ENCODE measurements around the gene CD1C. TPM values are rescaled to one million over a fixed set of nuclear protein-coding genes. Genes with fewer than 3 reads are reported as not detected.
"Not testable (repeated sequence)": the region's sequence is repeated elsewhere in the genome, so short reads cannot be mapped to it uniquely, and the experiment has no call there.

CD1C gene
- total and polyA plus RNA-seq, 7 donors = 0.06 to 0.47 (median 0.17) TPM; not detected in 3

DNA sequence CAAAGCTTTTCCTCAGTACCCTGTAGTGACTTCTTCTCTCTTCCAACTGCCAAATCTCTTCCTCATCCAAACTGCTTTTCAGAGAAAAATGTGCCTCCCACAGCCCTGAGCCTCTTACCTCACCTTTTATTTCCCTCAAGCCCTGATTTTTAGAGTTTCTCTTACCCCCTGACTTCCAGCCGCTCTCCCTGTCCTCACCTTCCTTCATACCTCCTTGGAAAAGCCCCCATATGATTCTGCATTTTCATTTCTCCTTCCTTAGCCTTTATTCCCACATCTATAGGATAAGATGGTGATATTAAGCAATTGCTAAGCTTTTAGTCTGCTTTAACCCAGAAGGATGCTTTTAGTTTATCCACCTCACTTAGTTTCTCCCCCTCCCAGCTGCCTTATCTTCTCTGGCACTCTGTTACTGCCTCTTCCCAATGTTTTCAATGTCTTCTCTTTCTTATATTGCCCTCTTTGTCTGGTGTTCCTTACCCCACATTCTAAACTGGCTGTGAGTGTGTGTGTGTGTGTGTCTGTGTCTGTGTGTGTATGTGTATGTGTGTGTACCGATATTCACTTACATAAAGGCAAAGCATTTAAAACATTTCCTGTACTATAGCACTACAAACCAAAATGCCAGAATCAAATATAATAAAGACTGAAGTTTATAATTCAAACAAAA is 41.9 kb downstream of the CD1C start, which contains the start of gene CD1B:
CD1B (minus strand) TSS at position 51 of the 670 bp plus-strand sequence. CDS start 108 bp downstream, outside the sequence.
- H3K27me3 ChIP-seq (ENCODE audit: insufficient read depth in 3 of 3, low read length in 2 of 3) = no peaks in the 10 kb centered on the region
- ATAC-seq (no peak), DNase-seq (no peak)
- TF ChIP-seq, protein P1, sequence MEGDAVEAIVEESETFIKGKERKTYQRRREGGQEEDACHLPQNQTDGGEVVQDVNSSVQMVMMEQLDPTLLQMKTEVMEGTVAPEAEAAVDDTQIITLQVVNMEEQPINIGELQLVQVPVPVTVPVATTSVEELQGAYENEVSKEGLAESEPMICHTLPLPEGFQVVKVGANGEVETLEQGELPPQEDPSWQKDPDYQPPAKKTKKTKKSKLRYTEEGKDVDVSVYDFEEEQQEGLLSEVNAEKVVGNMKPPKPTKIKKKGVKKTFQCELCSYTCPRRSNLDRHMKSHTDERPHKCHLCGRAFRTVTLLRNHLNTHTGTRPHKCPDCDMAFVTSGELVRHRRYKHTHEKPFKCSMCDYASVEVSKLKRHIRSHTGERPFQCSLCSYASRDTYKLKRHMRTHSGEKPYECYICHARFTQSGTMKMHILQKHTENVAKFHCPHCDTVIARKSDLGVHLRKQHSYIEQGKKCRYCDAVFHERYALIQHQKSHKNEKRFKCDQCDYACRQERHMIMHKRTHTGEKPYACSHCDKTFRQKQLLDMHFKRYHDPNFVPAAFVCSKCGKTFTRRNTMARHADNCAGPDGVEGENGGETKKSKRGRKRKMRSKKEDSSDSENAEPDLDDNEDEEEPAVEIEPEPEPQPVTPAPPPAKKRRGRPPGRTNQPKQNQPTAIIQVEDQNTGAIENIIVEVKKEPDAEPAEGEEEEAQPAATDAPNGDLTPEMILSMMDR (IDR thresholded peaks at IDR 0.05) = no peak
- H3K36me3 ChIP-seq (ENCODE audit: insufficient read depth in 1 of 2, low read depth in 1 of 2) = no peaks in the 10 kb centered on the region
- H3K27ac ChIP-seq = no peak within 1 kb of the TSS
- H3K4me1 ChIP-seq = no peaks in the 10 kb centered on the region
- intact Hi-C loops (cut with DNase I) = no loop called here
- no peak within 1 kb of the TSS for H3K4me3 ChIP-seq
- H3K9me3 ChIP-seq = peaks cover 2% of the 10 kb centered on the region
- WGBS, 3 donors = 87 to 92% (median 88%) methylated on average over 2 of the region's 2 CpGs

DNA sequence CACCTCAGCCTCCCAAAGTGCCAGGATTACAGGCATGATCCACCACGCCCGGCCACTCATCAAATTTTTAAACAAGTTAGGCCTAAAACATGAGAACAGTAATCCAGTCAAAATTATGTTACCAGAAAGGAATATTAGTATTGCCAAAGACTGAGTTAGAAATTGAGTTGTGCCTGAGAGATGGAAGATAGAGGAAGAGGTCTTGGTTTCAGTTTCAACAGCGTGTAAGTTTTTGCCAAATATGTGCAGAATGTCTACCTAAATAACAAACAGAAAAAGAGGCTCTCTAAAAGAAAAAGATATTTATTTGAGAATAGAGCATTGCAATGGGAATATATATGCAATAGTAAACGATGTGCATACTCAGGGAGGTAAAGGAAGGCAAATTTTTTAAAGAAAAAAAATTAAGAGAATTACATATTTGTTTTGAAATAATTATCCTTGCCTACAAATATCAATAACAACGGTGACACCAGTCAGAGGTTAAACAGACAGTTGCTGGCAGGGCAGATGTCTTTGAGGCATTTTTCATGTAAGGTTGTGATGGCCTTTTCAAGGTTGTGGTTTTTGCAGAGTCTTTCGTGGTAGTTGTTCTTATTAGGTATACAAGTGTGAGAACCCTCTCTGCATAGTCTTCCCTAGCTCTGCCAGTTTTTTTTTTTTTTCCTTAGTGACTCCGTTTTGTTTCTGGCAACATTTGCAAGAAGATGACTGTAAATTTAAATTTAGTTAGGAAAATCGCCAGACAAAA is 43.9 kb downstream of the CD1C start:
- 62 to 69% (median 68%) methylated on average over 8 of the region's 8 CpGs for WGBS, 3 donors
- H3K36me3 ChIP-seq (ENCODE audit: insufficient read depth in 1 of 2, low read depth in 1 of 2) = no peaks in the 10 kb centered on the region
- no peak overlapping the region for H3K27ac ChIP-seq
- H3K4me1 ChIP-seq = no peaks in the 10 kb centered on the region
- no peaks in the 10 kb centered on the region for H3K27me3 ChIP-seq (ENCODE audit: insufficient read depth in 3 of 3, low read length in 2 of 3)
- ATAC-seq (no peak), DNase-seq (no peak)
- no peak overlapping the region for H3K4me3 ChIP-seq
- H3K9me3 ChIP-seq = no peaks in the 10 kb centered on the region
- TF ChIP-seq, protein P1 (IDR thresholded peaks at IDR 0.05) = no peak
- intact Hi-C loops (cut with DNase I) = no loop called here

DNA sequence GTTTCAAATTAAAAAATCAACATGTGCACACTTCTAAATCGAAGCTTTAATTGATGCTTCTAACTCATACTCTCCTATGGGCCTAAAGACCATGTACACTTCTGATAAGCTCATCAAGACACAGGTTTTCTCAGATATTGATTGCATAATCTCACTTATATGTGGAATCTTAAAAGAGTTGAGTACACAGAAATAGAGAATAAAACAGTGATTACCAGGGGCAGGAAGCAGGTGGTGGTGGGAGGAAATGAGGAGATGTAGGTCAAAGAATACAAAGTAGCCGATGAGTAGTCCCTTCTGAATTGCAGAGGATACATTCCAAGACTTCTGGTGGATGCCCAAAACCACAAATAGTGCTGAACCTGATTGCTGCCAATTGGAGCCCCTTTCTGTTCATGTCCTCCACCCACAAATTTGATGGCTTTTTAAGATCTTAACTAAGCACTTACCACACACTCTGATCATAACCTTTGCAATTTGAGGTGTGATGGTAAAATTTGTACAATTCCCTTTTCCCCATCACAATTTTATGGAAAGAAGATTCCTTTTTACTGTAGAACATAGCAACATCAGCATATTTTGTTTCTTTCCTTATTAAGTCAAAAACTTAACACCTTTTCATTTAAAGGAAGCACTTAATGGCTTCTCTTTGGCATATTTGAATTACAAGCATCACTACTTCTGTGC is 44.9 kb downstream of the CD1C start:
- H3K4me1 ChIP-seq = no peaks in the 10 kb centered on the region
- intact Hi-C loops (cut with DNase I) = no loop called here
- H3K4me3 ChIP-seq = no peak overlapping the region
- no peak for ATAC-seq
- peaks cover 5% of the 10 kb centered on the region for H3K9me3 ChIP-seq
- TF ChIP-seq, protein P1 (IDR thresholded peaks at IDR 0.05) = no peak
- H3K27ac ChIP-seq = no peak overlapping the region
- WGBS, 3 donors = 41 to 55% (median 44%) methylated on average over 2 of the region's 2 CpGs
- H3K36me3 ChIP-seq (ENCODE audit: insufficient read depth in 1 of 2, low read depth in 1 of 2) = no peaks in the 10 kb centered on the region
- H3K27me3 ChIP-seq (ENCODE audit: insufficient read depth in 3 of 3, low read length in 2 of 3) = no peaks in the 10 kb centered on the region
- DNase-seq = no peak

DNA sequence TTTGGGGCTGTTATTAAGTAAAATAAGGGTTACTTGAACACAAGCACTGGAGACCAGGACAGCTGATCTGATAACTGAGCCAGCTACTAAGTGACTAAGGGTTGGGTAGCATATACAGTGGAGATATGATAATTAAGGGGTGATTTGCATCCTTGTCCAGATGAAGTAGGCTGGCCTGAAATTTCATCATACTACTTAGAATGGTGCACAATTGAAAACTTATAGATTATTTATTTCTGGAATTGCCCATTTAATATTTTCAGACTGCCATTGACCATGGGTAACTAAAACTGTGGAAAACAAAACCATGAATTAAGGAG is 45.5 kb downstream of the CD1C start:
- Histone ChIP-seq H3K36me3 (ENCODE audit: insufficient read depth in 1 of 2, low read depth in 1 of 2) (no peaks in the 10 kb centered on the region), H3K4me1 (no peaks in the 10 kb centered on the region), H3K9me3 (peaks cover 5% of the 10 kb centered on the region), H3K27ac (no peak overlapping the region), H3K27me3 (ENCODE audit: insufficient read depth in 3 of 3, low read length in 2 of 3) (no peaks in the 10 kb centered on the region), H3K4me3 (no peak overlapping the region)
- TF ChIP-seq, protein P1 (IDR thresholded peaks at IDR 0.05) = no peak
- intact Hi-C loops (cut with DNase I) = no loop called here
- no peak for DNase-seq
- ATAC-seq = no peak

DNA sequence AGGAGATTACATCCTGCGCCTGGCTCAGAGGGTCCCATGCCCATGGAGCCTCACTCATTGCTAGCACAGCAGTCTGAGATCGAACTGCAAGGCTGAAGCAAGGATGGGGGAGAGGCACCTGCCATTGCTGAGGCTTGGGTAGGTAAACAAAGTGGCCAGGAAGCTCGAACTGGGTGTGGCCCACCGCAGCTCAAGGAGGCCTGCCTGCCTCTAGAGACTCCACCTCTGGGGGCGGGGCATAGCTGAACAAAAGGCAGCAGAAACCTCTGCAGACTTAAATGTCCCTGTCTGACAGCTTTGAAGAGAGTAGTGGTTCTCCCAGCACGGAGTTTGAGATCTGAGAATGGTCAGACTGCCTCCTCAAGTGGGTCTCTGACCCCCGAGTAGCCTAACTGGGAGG is 46.7 kb downstream of the CD1C start:
- ATAC-seq; H3K27me3 ChIP-seq (ENCODE audit: insufficient read depth in 3 of 3, low read length in 2 of 3): not testable (repeated sequence)

More for the DNA sequence above, 46.7 kb downstream of the CD1C start:
- H3K4me1 ChIP-seq; intact Hi-C loops (cut with DNase I); H3K27ac ChIP-seq; H3K36me3 ChIP-seq (ENCODE audit: insufficient read depth in 1 of 2, low read depth in 1 of 2); H3K9me3 ChIP-seq; DNase-seq; H3K4me3 ChIP-seq: not testable (repeated sequence)
- WGBS, 3 donors = 55 to 67% (median 63%) methylated on average over 6 to 7 of the region's 7 CpGs

All from psoas muscle (tissue), 8 donors.